HepG2 (cell line): ENCODE results near the gene PDE6C. TPM values are rescaled to one million over a fixed set of nuclear protein-coding genes. Genes with fewer than 3 reads are reported as not detected.

Source experiments
- DZIP1 ChIP-seq: sonication (generic); formaldehyde crosslinking; IDR thresholded peaks from 2 replicates; pipeline ENCODE4 v1.5.0; 2020; ENCODE audit warnings: mild to moderate bottlenecking, missing genetic modification reagents
- ETV5 ChIP-seq: IDR thresholded peaks from 2 replicates; pipeline ENCODE4 v1.6.1; 2018; ENCODE audit warnings: missing biosample characterization, missing genetic modification reagents, inconsistent platforms, borderline replicate concordance
- HES4 ChIP-seq: sonication (generic); formaldehyde crosslinking; IDR thresholded peaks from 2 replicates; pipeline ENCODE4 v1.9.0; 2021; ENCODE audit warnings: mild to moderate bottlenecking, missing genetic modification reagents, borderline replicate concordance
- IKZF5 ChIP-seq: IDR thresholded peaks from 2 replicates; pipeline ENCODE4 v1.6.1; 2018; ENCODE audit warnings: missing genetic modification reagents, mild to moderate bottlenecking, missing compliant biosample characterization
- MNT ChIP-seq: fragments of 450-650 bp; IDR thresholded peaks from 2 replicates; pipeline ENCODE4 v1.6.1; 2016
- MTF2 ChIP-seq: sonication (generic); formaldehyde crosslinking; IDR thresholded peaks from 2 replicates; pipeline ENCODE4 v1.5.0; 2020; ENCODE audit warnings: missing genetic modification reagents, borderline replicate concordance
- MXD4 ChIP-seq: IDR thresholded peaks from 2 replicates; pipeline ENCODE4 v1.6.1; 2016; ENCODE audit warnings: mild to moderate bottlenecking, missing biosample characterization, missing genetic modification reagents
- MXI1 ChIP-seq: IDR thresholded peaks from 3 replicates; pipeline ENCODE4 v1.6.1; 2012; ENCODE audit warnings: low read depth, low read length, inconsistent platforms, borderline replicate concordance
- NR3C1 ChIP-seq: sonication (generic); formaldehyde crosslinking; IDR thresholded peaks from 2 replicates; pipeline ENCODE4 v1.4.0; 2020; ENCODE audit warnings: missing genetic modification reagents
- REST ChIP-seq, 2 experiments: IDR thresholded peaks; 2 replicates each; pipeline ENCODE4 v1.6.1; 2011 to 2012; ENCODE audit warnings: low read length in 2 of 2, borderline replicate concordance in 1 of 2, low read depth in 1 of 2, mild to moderate bottlenecking in 1 of 2, moderate library complexity in 1 of 2
- SMARCC2 ChIP-seq: fragments of 450-650 bp; IDR thresholded peaks from 2 replicates; pipeline ENCODE4 v1.6.1; 2017; ENCODE audit warnings: antibody characterized with exemption, mild to moderate bottlenecking
- TARDBP ChIP-seq: sonication (generic); formaldehyde crosslinking; IDR thresholded peaks from 2 replicates; pipeline ENCODE4 v1.8.0; 2022; ENCODE audit warnings: mild to moderate bottlenecking, missing genetic modification reagents
- ZFAT ChIP-seq: sonication (generic); formaldehyde crosslinking; conservative IDR thresholded peaks from 2 replicates; pipeline ENCODE4 v1.8.1; 2023; ENCODE audit warnings: missing genetic modification reagents, inconsistent platforms
- ZMAT3 ChIP-seq: sonication (generic); formaldehyde crosslinking; conservative IDR thresholded peaks from 2 replicates; pipeline ENCODE4 v1.7.0; 2021; ENCODE audit warnings: missing genetic modification reagents
- ZNF101 ChIP-seq: sonication (generic); formaldehyde crosslinking; IDR thresholded peaks from 2 replicates; pipeline ENCODE4 v1.4.0; 2020; ENCODE audit warnings: mild to moderate bottlenecking, low read depth, missing genetic modification reagents, borderline replicate concordance
- ZNF33A ChIP-seq: sonication (generic); formaldehyde crosslinking; IDR thresholded peaks from 2 replicates; pipeline ENCODE4 v1.5.1; 2020; ENCODE audit warnings: missing genetic modification reagents, mild to moderate bottlenecking, moderate library complexity, borderline replicate concordance
- ZNF629 ChIP-seq: sonication (generic); formaldehyde crosslinking; conservative IDR thresholded peaks from 2 replicates; pipeline ENCODE4 v1.5.0; 2020; ENCODE audit warnings: missing genetic modification reagents
- ZNF704 ChIP-seq: sonication (generic); formaldehyde crosslinking; IDR thresholded peaks from 2 replicates; pipeline ENCODE4 v1.8.1; 2023; ENCODE audit warnings: mild to moderate bottlenecking, inconsistent platforms, moderate library complexity, missing genetic modification reagents, borderline replicate concordance
- polyA plus RNA-seq, 8 experiments: library from polyadenylated mRNA; depleted of rRNA in 3 of 8; stranded (reverse) in 7 of 8; unstranded in 1 of 8; fragments of >200 nt; fragmentation: Illumina TruSeq in 4 of 8; extraction: Trizol in 4 of 8; gene quantifications; 2 replicates each; pipeline versions ENCODE4 v1.2.1 to v1.2.3, GENCODE V29; 2011 to 2016; ENCODE audit warnings: low read depth in 4 of 8, missing spikeins in 1 of 8, mixed read lengths in 1 of 8; ENCODE audit not compliant: insufficient read depth in 1 of 8
- total RNA-seq, 5 experiments: library from RNA; depleted of rRNA; stranded (reverse); fragments of >200 nt; fragmentation: Illumina TruSeq; extraction: Trizol; gene quantifications; 2 replicates each; pipeline ENCODE4 v1.2.3, GENCODE V29; 2016; ENCODE audit warnings: low read depth in 1 of 5

The PDE6C gene
- total and polyA plus RNA-seq, 2 of the 13 experiments (the other 11 are each of a cell fraction or from before 2014, with no cell fraction given): 0.64 TPM; not detected in 1

GRCh38 chr10:93601146-93601773, 11.1 kb upstream of the PDE6C start, which contains the start of gene RBP4 (continued):
- TF ChIP-seq DZIP1 (CRISPR knock-in tag): peak; percentile 93; the same call in 1 of the 2 replicates
- peak; percentile 67 for TF ChIP-seq ETV5 (CRISPR knock-in tag)
- TF ChIP-seq NR3C1 (CRISPR knock-in tag): no peak
- no peak for TF ChIP-seq MNT
- no peak for TF ChIP-seq MXD4 (CRISPR knock-in tag)
- no peak for TF ChIP-seq ZNF101 (CRISPR knock-in tag)
- TF ChIP-seq REST (IDR thresholded peaks at IDR 0.05; ENCODE audit: borderline replicate concordance in 1 of 2, low read depth in 1 of 2, low read length in 2 of 2): peak in 1 of 2 experiments; percentile 46; a peak in 1 of 4 replicates
- TF ChIP-seq HES4 (CRISPR knock-in tag): peak; percentile 81
- peak; percentile 16; the same call in 1 of the 2 replicates for TF ChIP-seq TARDBP (CRISPR knock-in tag)
- TF ChIP-seq MXI1: peak; percentile 46; the same call in 1 of the 3 replicates
- TF ChIP-seq ZNF33A: 0 out of 2 replicates have a peak, but pooled peaks have one; percentile 27
- TF ChIP-seq ZNF704 (CRISPR knock-in tag): no peak
- TF ChIP-seq ZNF629 (CRISPR knock-in tag): no peak
- TF ChIP-seq ZFAT (CRISPR knock-in tag): no peak
- TF ChIP-seq ZMAT3 (CRISPR knock-in tag): peak; percentile 60; the same call in 1 of the 2 replicates
- no peak for TF ChIP-seq MTF2 (CRISPR knock-in tag)
- TF ChIP-seq SMARCC2: no peak
- peak; percentile 80 for TF ChIP-seq IKZF5 (CRISPR knock-in tag)
